DND-41 (cell line): Measurements from ENCODE around the gene ORMDL2.

ENCODE experiments used
- CTCF ChIP-seq: IDR thresholded peaks from 2 replicates; pipeline ENCODE4 v1.5.1; 2012; ENCODE audit warnings: borderline replicate concordance, low read length, moderate library complexity, mild to moderate bottlenecking; ENCODE audit not compliant: poor library complexity, severe bottlenecking; ENCODE audit errors: extremely low read depth
- EZH2 ChIP-seq: IDR thresholded peaks from 3 replicates; pipeline ENCODE4 v1.6.1; 2012; ENCODE audit warnings: borderline replicate concordance, low read depth, mild to moderate bottlenecking, moderate library complexity, low read length, inconsistent platforms; ENCODE audit not compliant: severe bottlenecking

GRCh38 chr12:55809274-55809673 is 8.6 kb upstream of the ORMDL2 start:
- TF ChIP-seq CTCF (no peak), EZH2 (no peak)
